NCI-H1930 (cell line): ENCODE data around the gene LAMB2.

ENCODE experiments used
- DNase-seq, 2 experiments: peaks; one replicate each; lab custom pipeline; 2025; lab: John Stamatoyannopoulos, UW

Gene LAMB2

DNA sequence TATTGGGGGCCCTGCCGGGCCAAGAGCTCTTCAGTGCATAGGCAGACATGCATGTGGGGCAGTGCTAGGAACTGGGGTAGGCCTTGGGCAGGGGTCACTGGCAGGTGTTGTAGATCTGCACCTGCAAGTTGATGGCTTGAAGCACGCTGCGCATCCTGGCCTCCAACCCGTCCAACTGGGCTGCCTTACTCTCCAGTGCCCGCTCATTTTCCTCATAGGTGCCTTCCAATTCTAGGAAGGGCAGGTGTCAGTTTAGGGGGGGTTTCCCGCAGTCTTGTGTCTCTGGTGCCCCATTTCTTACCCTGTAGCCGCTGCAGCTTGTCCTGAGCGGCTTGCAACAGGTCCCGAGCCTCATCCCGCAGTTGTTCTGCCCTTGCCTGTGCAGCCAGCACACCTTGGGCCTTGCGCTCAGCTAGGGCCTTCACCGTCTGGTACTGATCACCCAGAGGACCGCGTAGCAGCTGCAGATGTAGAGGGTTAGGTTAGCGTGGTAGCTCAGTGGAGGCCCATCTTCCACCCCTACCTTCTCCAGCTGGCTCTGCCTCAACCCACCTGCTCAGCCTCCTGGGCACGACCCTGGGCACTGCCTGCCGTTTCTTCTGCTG is 11.6 kb downstream of the LAMB2 start:
- no peak for DNase-seq

DNA sequence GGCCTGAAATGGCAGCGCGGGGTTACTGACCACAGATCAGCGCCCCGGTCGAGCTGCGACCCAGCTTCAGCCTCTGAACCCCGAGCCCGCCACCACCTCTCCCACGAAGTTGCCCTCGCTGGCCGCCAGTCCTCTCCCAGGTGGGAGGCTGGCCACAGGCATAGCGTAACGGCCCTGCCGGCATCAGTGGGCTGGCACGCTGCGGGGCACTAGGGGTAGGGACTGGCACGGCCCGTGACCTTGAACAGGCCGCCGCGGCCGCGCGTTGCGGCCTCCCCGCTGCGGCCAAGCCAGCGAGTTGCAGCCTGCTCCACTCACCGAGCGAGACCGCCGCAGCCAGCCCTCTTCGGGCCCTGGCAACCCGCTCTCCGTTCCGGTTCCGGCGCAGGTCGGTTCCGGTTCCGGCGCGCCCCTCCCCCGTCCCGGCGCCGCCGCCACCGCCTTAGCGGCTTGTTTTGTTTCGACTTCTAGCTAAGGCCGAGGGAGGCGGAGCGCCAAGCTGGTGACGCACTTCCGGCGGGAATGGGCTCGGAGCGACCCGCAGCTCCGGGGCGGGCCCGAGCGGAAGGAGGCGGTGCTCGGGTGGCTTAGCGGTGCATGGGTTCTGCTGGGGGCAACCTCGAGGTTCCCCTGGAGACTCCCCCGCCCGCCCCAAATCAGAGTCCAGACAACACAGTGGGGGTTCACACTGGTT is 12.3 kb downstream of the LAMB2 start, which contains the start of gene USP19:
Gene USP19 (minus strand): TSS at position 386 of the 694 bp plus-strand sequence. CDS start 1,678 bp downstream, outside the sequence.
- DNase-seq: peak; percentile 69 to 84

DNA sequence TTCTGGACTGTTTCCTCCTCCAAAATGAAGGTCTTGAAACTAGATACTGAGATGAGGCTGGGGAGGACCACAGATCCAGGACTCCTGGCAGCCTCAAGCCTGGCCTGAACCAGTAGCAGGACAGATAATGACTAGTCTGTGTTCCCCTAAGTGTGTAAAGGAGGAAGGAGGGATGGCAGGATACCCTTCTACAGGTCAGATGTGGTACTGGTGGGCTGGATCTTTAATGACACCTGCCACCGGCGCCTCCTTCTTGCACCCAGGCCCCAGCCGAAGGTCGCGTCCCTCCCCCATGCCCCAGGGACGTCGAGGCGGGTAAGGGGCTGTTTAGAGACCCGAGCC is 12.8 kb downstream of the LAMB2 start:
- no peak for DNase-seq

DNA sequence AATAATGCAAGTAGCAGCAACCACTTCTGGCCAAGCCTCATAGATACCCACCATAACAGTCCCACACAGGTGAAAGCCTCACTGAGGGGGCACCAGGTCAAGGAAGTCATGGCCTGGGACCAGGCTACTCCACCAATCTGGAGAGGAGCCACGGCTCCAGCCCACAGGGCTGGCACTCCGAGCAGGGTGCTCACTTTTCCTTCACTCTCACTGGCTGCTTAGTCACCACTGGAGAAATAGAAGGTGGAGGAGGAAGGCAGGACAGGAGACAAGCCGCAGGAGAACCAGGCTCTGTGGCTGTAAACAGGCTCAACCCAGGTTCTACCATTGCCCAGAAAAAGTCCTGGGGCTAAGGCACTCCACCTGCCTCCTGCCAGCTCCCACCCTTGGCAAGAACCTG is 13.4 kb downstream of the LAMB2 start:
- DNase-seq: no peak

DNA sequence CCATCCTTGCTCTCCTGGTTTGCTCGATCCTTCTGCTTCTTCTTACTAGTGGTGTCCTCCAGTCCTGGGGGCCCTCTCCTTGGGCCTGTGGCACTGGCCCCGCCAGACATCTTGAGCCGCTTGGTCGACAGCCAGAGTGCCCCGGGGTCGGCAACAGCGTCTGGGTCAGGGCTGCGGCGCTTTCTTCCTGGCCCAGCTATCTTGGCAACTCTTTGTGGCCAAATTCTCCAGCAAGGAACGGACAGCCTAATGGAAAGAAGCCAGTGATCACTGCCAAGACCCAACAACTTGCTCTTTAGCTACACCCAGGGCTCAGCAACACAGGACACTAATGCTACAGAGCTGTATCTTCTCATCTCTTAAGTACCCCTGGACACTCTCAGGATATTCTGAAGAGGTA is 13.8 kb downstream of the LAMB2 start:
- DNase-seq: no peak

DNA sequence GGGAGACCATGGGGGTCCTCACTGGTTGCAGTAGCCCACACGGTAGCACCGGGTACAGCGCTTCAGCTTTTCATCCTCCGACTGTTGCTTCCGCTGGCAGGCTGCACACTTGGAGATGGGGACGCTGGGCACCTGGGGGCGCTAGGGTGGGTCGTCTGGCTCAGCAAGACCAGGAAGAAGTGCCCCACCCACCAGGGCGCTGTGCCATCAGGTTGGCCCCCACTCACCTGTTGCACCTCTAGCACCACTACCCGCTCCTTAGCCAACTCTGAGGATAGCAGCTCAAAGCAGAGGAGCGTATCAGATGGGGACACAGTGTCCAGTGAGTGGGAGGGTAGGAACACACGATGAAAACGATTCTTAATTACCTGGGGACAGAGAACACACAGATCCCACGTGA is 20.6 kb downstream of the LAMB2 start:
- DNase-seq: no peak

DNA sequence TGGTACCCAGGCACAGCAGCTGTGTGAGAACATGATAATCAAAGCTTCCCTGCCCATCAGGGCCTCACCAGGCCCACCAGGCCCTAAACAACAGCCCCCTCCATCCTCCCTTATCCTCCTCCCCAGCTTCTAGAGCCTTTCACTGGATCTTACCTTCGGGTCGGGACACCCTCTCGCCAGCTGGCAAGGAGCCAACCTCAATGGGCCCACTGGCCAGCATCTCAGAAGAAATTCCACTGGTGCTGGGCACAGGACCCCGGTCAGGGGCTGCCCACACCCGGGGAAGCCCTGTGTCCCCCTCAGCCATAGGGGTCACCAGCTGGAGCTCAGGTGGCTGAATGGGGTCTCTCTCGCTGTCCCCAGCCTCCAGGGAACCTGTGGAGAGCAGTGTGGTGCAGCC is 21.5 kb downstream of the LAMB2 start:
- no peak for DNase-seq

DNA sequence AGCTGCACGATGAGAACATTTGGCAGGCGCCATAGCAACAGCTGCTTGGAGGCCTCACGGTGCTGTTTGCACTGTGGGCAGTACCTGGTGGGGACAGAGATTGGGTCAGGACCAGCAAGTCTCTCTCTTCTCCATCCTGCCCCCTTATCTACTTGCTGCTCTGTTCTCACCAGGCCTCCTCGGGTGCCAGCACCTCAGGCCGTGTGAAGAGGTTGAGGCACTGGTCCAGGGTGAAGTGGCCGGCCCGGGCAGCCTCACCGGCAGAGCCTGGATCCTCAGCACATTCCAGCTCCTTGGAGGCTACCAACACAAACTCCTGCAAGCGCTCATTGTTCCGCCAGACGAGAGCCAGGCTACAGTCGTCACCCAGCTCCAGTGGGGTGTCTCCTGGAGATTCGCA is 22.1 kb downstream of the LAMB2 start:
- no peak for DNase-seq

DNA sequence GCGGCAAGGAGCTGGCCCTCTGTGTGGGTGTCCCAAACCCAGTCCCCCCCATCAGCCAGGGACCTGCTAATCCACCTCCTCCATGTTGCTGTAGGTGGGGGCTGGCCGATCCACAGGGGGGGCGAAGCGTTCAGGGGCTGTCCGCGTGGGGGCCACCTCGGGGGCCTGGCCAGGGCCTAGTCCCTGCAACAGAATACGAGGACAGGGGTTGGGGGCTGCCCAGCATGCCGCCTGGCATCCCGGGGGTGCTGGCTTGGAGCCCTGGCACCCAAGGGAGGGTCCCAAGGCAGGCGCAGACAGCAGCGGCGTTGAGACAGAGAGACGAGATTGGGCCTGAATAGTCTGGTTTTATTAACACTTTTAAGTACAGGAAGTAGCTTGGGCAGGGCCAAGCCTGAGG is 24.5 kb downstream of the LAMB2 start:
- no peak for DNase-seq

DNA sequence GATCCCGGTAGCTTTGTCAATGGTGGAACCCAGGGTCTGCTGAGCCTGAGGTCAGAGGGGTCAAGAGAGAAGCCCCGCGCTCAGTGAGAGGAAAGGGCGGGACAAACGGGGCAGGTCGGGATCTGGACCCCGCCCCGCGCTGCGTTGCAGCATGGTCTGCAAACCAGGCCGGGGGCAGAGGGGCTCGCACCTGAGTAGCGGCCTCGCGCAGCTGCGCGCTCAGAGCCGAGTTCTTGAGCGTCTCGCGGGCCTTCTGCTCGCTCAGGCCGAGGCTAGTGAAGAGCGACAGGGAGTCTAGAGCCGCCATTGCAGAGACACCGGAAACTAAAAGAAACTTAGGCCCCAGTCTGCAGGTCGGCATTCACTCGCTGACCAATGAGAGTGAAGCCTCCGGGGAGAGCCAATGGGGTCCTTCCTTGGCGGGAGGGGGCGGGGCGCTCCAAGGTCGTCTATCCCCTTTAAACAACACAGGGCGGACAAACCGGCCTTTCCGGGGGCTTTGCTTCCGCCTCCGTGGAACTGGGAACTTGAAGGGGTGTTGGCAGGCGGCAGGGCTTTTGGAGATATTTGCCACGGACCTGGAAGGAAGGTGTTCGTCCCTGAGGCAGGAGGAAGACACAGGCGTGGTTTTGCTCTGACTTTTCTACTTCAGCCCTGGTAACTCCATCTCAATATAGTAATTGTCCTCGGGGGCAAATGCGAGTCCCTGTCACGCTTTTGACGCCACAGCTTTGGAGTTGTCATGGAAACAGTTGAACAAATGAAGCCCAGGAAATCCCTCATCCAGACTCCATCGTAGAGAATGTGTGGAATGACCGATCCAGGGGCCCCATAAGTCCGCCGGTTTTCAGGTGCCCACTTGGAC is 28.2 kb downstream of the LAMB2 start, which contains the start of gene QARS1:
Gene QARS1 (minus strand): TSS at position 331 of the 865 bp plus-strand sequence. CDS start 24 bp downstream, at position 307.
- peak; percentile 69 to 77 for DNase-seq

DNA sequence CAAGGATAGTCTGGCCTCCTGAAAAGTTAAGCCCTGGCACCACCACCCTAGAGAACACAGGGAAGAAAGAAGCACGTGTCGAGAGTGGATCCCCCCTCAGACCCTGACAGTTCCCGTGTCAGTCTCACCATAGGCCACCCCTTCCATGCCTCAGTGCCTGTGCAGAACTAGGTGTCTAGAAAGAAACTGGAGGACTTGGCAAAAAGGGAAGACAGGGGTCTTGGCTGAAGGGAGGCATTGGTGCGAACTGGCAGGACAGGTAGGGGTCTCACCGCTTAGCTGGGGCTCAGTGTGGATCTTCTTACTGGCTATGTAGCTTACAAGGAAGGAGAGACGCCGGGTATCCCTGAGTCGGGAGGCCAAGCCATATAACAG is 28.8 kb downstream of the LAMB2 start:
- no peak for DNase-seq

DNA sequence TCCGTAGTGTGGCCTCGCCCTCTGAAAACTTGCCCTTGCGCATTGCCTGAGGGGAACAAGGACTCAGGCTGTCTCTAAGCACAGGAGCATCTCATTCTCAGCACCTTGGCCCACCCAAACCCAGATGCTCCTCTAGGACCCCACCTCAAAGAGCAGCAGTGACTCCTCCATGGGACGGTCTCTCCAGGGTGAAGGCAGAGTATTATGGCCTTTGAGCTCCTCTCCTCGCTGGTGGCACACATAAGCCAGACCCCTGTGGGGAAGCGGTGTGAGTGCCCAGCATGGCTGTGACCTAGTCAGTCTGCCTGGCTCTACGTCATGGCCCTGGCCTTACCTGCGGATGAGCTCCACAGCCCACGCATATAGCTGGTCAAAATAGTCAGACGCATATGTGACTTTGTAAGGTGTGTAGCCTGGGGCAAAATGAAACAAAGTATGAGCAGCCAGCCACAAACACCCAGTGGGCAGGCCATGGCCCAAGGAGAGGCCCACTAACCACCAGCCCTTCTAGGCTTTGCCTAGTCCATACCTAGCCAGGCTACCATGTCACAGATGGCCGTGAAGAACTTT is 32.7 kb downstream of the LAMB2 start:
- DNase-seq: no peak

DNA sequence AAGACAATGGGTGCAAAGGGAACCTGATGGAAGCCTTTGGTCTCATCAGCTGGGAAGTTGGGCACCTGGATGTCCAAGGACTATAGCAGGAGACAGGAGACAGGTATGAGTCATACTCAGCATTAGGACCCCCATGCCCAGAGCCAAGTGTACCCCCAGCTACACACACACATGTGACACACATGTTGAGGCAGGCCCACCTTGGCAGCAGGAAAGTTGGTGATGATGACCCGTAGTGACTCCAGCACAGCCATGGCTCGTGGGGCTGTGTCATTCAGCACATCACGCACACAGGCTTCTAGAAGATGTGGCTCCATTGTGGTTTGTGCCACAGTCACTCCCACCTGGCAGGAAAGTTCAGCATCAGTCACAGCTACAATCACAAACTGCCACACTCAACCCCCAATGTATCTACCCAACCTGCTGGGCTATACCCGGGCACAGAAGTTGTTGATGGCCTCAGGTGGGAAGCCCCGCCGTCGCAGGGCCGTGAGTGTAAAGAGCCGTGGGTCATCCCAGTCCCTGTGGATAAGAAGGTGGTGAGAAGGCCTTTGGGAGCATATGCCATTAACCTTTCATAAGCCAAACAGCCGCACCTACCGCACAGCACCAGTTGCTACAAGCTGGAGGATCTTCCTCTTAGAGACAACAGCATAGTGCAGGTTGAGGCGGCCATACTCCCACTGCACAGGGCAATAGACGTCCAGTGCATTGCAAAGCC is 33.8 kb downstream of the LAMB2 start:
- DNase-seq: no peak

DNA sequence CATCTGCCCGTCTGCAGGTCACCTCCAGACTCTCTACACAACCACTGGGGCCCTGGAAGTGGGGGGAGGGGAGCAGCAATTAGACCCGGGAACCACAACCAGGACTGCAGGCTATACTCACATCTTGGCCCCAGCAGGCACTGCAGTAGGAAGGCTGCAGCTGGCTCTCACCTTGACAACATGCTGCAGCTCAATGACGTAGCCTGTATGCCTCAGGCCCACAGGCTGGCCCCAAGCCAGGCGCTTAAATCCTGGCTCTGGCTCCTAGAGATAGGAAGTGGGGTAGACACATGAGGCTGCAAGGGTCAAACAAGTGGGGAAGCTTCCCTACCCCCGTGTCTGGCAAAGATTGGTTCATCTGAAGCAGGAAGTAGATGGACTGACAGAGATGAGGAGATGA is 34.4 kb downstream of the LAMB2 start:
- no peak for DNase-seq

DNA sequence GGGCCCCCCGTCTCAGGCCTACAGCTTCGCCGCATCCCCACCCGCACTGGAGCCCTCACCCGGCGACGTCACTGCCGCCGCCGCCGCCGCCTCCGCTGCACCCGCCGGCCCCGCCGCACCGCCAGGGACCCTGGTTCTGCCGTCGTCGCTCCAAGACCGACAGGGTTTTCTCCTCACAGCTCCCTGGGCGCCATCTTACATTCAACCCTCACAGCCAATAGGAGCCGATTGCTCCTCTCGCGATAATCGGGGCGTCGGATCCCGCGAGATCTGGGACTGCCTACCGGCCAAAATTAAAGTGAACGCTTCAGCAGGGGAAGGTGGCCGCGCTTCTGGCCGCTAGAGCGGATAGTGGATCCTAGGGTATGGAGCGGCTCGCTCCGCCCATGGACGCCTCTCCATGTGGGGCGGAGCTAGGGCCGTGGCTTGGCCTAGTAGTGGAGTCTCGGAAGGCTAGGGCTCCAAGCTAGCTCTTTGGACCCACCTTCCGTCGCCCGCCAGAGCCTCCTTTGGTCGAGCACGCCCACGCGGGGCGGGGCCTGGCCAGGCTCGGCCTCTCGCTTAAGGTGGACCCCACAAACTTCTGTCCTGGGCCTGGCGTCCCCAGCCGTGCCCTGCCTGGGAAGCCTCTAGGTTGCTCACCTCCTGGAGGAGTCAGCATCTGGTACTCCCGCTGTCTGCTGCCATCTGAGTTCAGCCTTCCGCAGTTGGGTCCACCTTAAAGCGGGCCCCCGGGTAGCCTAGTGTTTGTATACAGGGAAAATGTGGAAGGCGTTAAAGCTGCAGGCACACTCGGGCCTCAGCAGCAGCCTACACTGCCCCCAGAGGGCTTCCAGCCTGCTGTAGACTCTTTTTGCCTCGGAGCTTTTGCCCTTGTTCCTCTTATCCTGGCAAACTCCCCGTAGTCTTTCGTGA is 38.7 kb downstream of the LAMB2 start, which contains the start of gene QRICH1:
Gene QRICH1 (minus strand): TSS at position 219 of the 915 bp plus-strand sequence. CDS start 17,054 bp downstream, outside the sequence.
- DNase-seq: peak; percentile 92 to 95

DNA sequence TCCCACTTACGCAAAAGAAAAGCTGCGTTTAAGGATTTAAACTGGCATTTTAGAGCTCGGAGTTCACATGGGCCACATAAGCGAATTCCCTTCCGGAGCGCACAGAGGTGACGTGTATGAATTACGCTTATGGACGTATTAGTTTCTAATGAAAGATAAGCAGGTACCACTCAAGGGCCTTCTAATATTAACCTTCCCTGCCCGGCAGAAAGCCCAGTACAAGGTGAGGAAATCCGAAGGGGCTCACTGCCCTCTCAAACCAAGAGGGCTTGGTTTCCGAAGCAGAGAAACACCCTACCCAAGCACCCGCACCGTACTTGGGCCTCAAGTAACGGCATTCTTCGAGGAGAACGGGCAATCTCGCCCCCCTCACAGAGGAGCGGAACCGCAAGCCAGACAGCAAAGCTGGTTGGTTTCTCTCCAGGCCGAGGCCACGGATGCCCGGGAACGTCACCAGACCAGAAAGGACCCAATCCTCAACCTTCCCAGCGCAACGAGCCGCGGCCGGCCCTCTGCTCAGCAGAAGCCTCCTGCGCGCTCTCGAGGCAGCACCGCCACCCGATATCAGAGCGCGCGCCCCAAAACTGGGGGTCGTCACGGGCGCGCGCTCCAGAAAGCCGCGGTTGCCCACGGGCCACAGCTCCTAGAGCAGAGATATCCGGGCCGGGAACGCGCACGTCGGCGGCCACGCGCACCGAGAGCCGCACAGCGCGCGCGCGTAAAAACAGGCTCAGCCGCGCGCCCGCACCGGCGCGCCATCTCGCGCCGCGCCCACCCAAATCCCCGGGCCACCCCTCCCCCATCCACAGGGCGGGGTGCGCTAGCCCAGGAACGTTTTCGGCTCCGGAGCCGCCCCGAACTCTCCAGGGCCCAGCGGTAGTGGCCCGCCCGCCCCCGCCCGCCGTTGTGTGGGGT is 39.7 kb downstream of the LAMB2 start:
- peak; percentile 49 to 51 for DNase-seq

DNA sequence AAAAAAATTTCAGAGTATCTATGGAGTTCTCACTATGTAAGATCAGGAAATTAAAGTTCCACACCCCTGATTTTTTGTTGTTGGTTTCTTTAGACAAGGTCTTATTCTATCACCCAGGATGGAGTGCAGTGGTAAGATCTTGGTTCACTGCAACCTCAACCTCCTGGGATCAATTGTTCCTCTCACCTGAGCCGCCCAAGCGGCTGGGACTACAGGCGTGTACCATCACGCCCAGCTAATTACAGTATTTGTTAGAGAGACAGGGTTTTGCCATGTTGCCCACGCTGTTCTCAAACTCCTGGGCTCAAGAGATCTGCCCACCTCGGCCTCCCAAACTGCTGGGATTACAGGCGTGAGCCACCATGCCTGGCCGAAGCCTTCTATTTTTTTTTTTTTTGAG is 51.4 kb downstream of the LAMB2 start:
- no peak for DNase-seq

DNA sequence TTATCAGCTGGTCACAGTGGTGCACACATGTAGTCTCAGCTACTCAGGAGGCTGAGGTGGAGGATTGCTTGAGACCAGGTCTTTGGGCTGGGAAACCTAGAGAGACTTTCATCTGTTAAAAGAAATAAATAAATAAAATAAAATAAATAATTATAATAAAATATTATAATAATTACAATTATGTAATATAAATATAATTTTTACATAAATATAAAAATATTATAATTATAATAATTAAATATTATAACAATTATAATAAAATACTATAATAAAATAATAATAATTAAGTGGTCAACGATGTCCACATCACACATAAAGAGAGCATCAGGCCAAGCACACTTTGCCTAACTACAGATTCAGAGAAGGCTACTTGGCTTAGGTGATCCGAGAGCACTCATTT is 53.6 kb downstream of the LAMB2 start:
- DNase-seq: no peak

DNA sequence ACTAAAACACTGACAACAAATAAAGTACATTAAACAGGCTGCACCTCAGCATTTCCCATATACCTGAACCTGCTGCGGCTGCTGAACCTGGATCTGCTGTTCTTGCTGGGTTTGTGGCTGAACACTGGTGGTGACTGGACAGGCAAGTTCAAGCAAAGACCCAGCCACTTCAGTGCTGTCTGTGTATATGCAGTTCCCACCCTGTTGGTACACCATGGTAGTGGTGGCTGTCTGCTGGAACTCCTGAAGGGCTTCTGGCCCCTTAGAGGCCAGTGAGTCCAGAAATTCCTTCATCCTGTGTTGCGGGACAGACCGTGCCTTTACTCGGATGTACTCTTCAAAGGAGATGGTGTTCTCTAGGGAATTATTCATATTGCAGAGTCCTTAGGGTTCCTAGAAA is 56.2 kb downstream of the LAMB2 start:
- DNase-seq: no peak

DNA sequence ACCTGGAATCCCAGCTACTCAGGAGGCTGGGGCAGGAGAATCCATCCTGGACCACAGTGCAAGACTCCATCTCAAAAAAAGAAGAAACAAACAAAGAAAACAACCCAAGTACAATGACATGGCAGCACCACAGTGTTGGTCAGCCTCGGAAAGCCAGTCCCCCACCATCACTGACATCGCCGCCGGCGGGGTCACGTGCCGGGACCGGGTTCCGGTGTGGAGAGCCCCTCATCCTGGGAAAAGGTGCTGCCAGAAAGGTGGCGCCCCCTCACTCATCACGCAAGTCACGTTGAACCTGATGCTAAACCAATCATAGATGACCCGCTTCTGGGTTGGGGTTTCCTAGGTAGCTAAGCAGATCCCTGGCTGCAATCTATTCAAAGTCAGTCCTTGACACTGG is 56.7 kb downstream of the LAMB2 start:
- no peak for DNase-seq
